Subcutaneous adipose tissue (tissue), 4 donors: ENCODE data around the gene MANBA. TPM values are rescaled to one million over a fixed set of nuclear protein-coding genes. Genes with fewer than 3 reads are reported as not detected.

Experiments
- CTCF ChIP-seq: fragments of 450-650 bp; IDR thresholded peaks from one replicate; pipeline ENCODE4 v1.5.1; 2016; ENCODE audit warnings: low read depth, mild to moderate bottlenecking, control low read depth, antibody characterized with exemption, moderate library complexity
- total RNA-seq, 4 donors: library from RNA; depleted of rRNA; stranded (reverse); fragments of >200 nt; gene quantifications; one replicate each; pipeline ENCODE4 v1.1.0, GENCODE V29; 2016

MANBA gene
- total RNA-seq, 4 donors from 2014 or later, result 26.8 to 97.2 (median 47.0) TPM

GRCh38 chr4:102599886-102600285 lies 160.9 kb downstream of the MANBA start:
- no peak for TF ChIP-seq CTCF

- TF ChIP-seq CTCF, result no peak
Observed at GRCh38 chr4:102599455-102599854, 161.3 kb downstream of the MANBA start.

- TF ChIP-seq CTCF, result no peak
Observed at GRCh38 chr4:102598762-102599374, 161.9 kb downstream of the MANBA start.

- no peak for TF ChIP-seq CTCF
Observed at GRCh38 chr4:102598086-102598761, 162.5 kb downstream of the MANBA start.

GRCh38 chr4:102596532-102596931 lies 164.2 kb downstream of the MANBA start:
- no peak for TF ChIP-seq CTCF

- no peak for TF ChIP-seq CTCF
Observed at GRCh38 chr4:102594000-102594399, 166.8 kb downstream of the MANBA start.

GRCh38 chr4:102593147-102593546 lies 167.6 kb downstream of the MANBA start:
- no peak for TF ChIP-seq CTCF
